K562 (cell line): ENCODE results near the gene PLD5. TPM values are rescaled to one million over a fixed set of nuclear protein-coding genes. Genes with fewer than 3 reads are reported as not detected.

ENCODE experiments used
- ETS1 ChIP-seq: conservative IDR thresholded peaks from 2 replicates; pipeline ENCODE4 v1.6.1; 2011; ENCODE audit warnings: low read depth, mild to moderate bottlenecking, low read length; ENCODE audit not compliant: control insufficient read depth
- PKNOX1 ChIP-seq: fragments of 450-650 bp; IDR thresholded peaks from 2 replicates; pipeline ENCODE4 v1.6.1; 2016
- SPI1 ChIP-seq: IDR thresholded peaks from 2 replicates; pipeline ENCODE4 v1.6.1; 2011; ENCODE audit warnings: low read depth, low read length, control low read depth, borderline replicate concordance
- TSHZ1 ChIP-seq: fragments of 250-450 bp; sonication (Bioruptor Pico); IDR thresholded peaks from 2 replicates; pipeline ENCODE4 v1.4.0; 2020; ENCODE audit warnings: mild to moderate bottlenecking, moderate library complexity
- ZNF699 ChIP-seq: fragments of 250-450 bp; sonication (Bioruptor Pico); IDR thresholded peaks from 2 replicates; pipeline ENCODE4 v1.8.0; 2021; ENCODE audit warnings: mild to moderate bottlenecking, moderate library complexity; ENCODE audit not compliant: insufficient replicate concordance
- polyA plus RNA-seq, 8 experiments: library from polyadenylated mRNA; depleted of rRNA in 4 of 8; stranded (reverse) in 5 of 8; unstranded in 3 of 8; fragments of >200 nt; fragmentation: Nextera tagmentation in 2 of 8; fragmentation: Illumina TruSeq in 1 of 8; extraction: Ambion mirVana in 2 of 8; extraction: Trizol in 1 of 8; gene quantifications; 2 replicates each; pipeline versions ENCODE4 v1.2.1 to v1.2.3, GENCODE V29; 2011 to 2014; ENCODE audit warnings: inconsistent platforms in 1 of 8, missing spikeins in 1 of 8
- total RNA-seq, 7 experiments: library from RNA; depleted of rRNA in 6 of 7; stranded (reverse); fragments of >200 nt in 6 of 7; fragmentation: Illumina TruSeq in 2 of 7; extraction: Trizol in 2 of 7; gene quantifications; 2 replicates each; pipeline versions ENCODE4 v1.2.1 to v1.2.3, GENCODE V29; 2011 to 2021; ENCODE audit warnings: low replicate concordance in 1 of 7

The PLD5 gene
- total and polyA plus RNA-seq, 9 of the 15 experiments (the other 6 are each of a cell fraction or from before 2014, with no cell fraction given) = not detected

GRCh38 chr1:242240077-242240476 is 284.4 kb downstream of the PLD5 start (continued):
- no peak for TF ChIP-seq TSHZ1 (CRISPR knock-in tag)
- no peak for TF ChIP-seq SPI1
- TF ChIP-seq ETS1 = no peak
- TF ChIP-seq PKNOX1 = no peak
- no peak for TF ChIP-seq ZNF699 (CRISPR knock-in tag)
